Parathyroid adenoma (tissue), 2 donors: ENCODE results near the gene QRICH2.

ENCODE experiments used
- H2AFZ ChIP-seq: fragments of 300-600 bp; sonication (generic); one replicate; pipeline ENCODE4 v1.7.0; 2017; ENCODE audit warnings: antibody characterized with exemption, mild to moderate bottlenecking
- H3K27ac ChIP-seq: fragments of 300-600 bp; sonication (generic); one replicate; pipeline ENCODE4 v1.7.0; 2017
- H3K27me3 ChIP-seq: fragments of 300-600 bp; sonication (generic); one replicate; pipeline ENCODE4 v1.7.0; 2017; ENCODE audit warnings: low read length; ENCODE audit not compliant: control insufficient read depth, insufficient read depth
- H3K36me3 ChIP-seq: fragments of 300-600 bp; sonication (generic); one replicate; pipeline ENCODE4 v1.7.0; 2017; ENCODE audit warnings: low read length; ENCODE audit not compliant: control insufficient read depth, insufficient read depth
- H3K4me1 ChIP-seq: fragments of 300-600 bp; sonication (generic); one replicate; pipeline ENCODE4 v1.7.0; 2017; ENCODE audit warnings: control low read depth
- H3K4me2 ChIP-seq: fragments of 300-600 bp; sonication (generic); one replicate; pipeline ENCODE4 v1.7.0; 2017; ENCODE audit warnings: low read length
- H3K4me3 ChIP-seq: fragments of 300-600 bp; sonication (generic); one replicate; pipeline ENCODE4 v1.7.0; 2017; ENCODE audit warnings: low read depth, low read length
- H3K79me2 ChIP-seq: fragments of 300-600 bp; sonication (generic); one replicate; pipeline ENCODE4 v1.7.0; 2017; ENCODE audit warnings: control low read depth
- H3K9ac ChIP-seq: fragments of 300-600 bp; sonication (generic); one replicate; pipeline ENCODE4 v1.7.0; 2017; ENCODE audit warnings: mild to moderate bottlenecking
- H3K9me3 ChIP-seq: fragments of 300-600 bp; sonication (generic); one replicate; pipeline ENCODE4 v1.7.0; 2017; ENCODE audit warnings: low read length; ENCODE audit not compliant: control insufficient read depth
- CTCF ChIP-seq: fragments of 300-600 bp; sonication (generic); IDR thresholded peaks from one replicate; pipeline ENCODE4 v1.7.0; 2017; ENCODE audit warnings: antibody characterized with exemption, mild to moderate bottlenecking
- donor health status: primary hyperparathyroidism.

Gene QRICH2

DNA sequence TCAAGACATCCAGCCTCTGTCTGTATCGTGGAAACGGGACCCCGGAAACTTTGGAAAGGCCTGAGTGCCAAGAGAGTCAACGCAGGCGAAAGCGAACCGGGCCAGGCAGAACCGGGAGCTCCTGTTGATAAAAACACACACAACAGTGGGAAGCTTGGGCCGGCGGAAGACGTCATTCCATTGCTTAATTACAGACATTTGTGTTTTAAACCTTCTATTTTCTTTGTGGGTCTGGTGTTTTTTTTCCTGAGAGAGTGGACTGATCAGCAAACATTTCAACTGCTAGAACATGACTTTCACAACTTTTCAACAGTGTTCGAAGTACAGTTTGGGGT, 66.9 kb downstream of the QRICH2 start:
- peak overlapping the region; percentile 79 for H3K4me2 ChIP-seq
- TF ChIP-seq CTCF: no peak
- H3K79me2 ChIP-seq: peaks cover 3% of the 10 kb centered on the region
- no peaks in the 10 kb centered on the region for H3K9me3 ChIP-seq
- peak overlapping the region; percentile 66 for H3K27ac ChIP-seq
- H2AFZ ChIP-seq: peak overlapping the region; percentile 96
- H3K4me1 ChIP-seq: peaks cover 10% of the 10 kb centered on the region
- H3K4me3 ChIP-seq: peak overlapping the region; percentile 79
- no peaks in the 10 kb centered on the region for H3K36me3 ChIP-seq
- no peaks in the 10 kb centered on the region for H3K27me3 ChIP-seq
- H3K9ac ChIP-seq: no peak overlapping the region

DNA sequence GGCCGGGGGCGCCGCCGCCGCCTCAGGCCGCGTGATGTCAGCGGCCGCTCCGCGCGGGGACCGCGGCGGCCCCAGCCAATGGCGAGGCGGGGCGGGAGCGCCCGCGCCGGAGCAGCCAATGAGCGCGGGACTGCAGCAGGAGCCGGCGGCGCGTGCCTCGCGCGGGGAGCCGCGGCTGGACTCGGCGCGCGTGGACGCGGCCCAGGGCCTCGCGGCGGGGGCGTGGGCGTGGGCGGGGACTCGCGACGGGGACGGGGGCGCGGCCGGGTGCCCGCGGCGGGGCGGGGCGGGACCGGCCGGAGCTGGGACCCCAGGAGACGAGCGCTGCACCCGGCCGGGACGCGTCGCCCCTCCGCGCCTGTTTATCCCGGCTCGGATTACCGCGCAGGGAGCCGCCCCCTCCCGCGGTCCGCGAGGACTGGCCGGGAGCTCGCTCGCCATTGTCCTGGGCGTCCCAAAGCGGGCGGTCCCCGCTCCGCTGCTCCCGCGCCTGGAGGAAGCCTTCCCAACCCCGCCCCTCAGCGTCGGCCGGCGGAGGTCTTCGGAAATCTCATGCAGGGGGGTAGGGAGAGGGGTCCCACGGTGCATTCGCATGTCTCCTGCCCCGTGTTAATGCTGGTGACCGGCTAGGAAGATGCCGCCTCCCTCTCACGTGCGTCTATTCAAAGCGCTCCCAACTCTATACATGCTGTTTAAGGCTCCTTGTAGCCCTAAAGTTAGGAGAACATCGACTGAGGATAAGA, 67.4 kb downstream of the QRICH2 start, which contains the start of gene RNF157:
TSS of gene RNF157 (minus strand) at position 33 of the 743 bp plus-strand sequence. CDS start 253 bp downstream, outside the sequence.
- H3K27me3 ChIP-seq: no peaks in the 10 kb centered on the region
- H3K9me3 ChIP-seq: no peaks in the 10 kb centered on the region

GRCh38 chr17:76239538-76240274, 68.4 kb downstream of the QRICH2 start:
- peak overlapping the region; percentile 87 for H3K27ac ChIP-seq
- H3K4me1 ChIP-seq: peaks cover 7% of the 10 kb centered on the region
- no peak overlapping the region for H3K9ac ChIP-seq
- H3K4me2 ChIP-seq: peak overlapping the region; percentile 89
- peak overlapping the region; percentile 90 for H2AFZ ChIP-seq
- H3K27me3 ChIP-seq: no peaks in the 10 kb centered on the region
- H3K36me3 ChIP-seq: no peaks in the 10 kb centered on the region
- peak overlapping the region; percentile 56 for H3K4me3 ChIP-seq
- no peak for TF ChIP-seq CTCF
- H3K9me3 ChIP-seq: no peaks in the 10 kb centered on the region
- peaks cover 3% of the 10 kb centered on the region for H3K79me2 ChIP-seq

More for the DNA sequence above, 67.4 kb downstream of the QRICH2 start, which contains the start of gene RNF157:
- Histone ChIP-seq H3K36me3 (no peaks in the 10 kb centered on the region), H3K9ac (no peak within 1 kb of the TSS), H3K79me2 (peaks cover 3% of the 10 kb centered on the region), H2AFZ (peak within 1 kb of the TSS; percentile 96), H3K4me1 (peaks cover 7% of the 10 kb centered on the region), H3K27ac (peak within 1 kb of the TSS; percentile 87), H3K4me2 (peak within 1 kb of the TSS; percentile 89), H3K4me3 (peak within 1 kb of the TSS; percentile 79)
- TF ChIP-seq CTCF: no peak

- H3K27me3 ChIP-seq: no peaks in the 10 kb centered on the region
- H2AFZ ChIP-seq: peak overlapping the region; percentile 90
- H3K36me3 ChIP-seq: no peaks in the 10 kb centered on the region
- peaks cover 3% of the 10 kb centered on the region for H3K79me2 ChIP-seq
- peaks cover 7% of the 10 kb centered on the region for H3K4me1 ChIP-seq
- peak overlapping the region; percentile 87 for H3K27ac ChIP-seq
- H3K9ac ChIP-seq: no peak overlapping the region
- no peak for TF ChIP-seq CTCF
- no peak overlapping the region for H3K4me3 ChIP-seq
- no peak overlapping the region for H3K4me2 ChIP-seq
- H3K9me3 ChIP-seq: no peaks in the 10 kb centered on the region
Measured at GRCh38 chr17:76238847-76239537, 69.1 kb downstream of the QRICH2 start.
